ENCODE measurements around the gene AGBL3.

DNA sequence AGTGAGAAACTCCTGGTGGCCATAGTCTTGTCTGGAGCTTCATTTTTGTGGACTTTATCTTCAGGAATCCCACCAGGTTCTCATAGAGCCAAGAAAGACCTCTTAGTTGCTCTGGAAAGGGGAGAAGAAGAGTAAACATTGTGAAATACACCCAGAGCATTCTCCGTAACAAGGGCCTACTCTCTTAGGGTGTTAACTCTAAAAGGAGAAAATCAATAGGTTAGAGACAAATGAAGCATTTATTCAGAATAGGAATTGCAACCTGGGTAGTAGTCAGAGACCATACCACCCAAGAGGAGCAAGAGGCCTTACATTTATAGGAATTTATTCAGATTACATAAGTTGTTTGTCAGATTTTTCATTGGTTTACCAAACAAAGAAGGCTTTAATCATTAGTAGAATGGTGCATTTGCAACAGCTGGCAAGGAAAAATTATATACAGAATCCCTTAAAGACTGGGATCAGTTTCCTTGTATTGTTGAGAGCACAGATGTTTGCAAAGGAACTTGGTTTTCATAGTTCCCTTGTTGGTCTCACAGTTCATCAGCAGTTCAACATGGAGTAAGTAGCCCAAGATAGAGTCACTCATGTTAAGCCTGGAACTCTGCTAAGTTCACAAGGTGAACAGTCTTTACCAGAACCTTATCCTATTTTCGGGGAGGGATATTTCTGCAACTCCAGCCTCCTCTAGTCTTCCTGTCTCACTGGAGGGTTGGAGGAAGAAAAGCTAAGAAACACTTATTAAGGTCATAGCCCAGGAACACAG is 108.3 kb downstream of the AGBL3 start:
- no peak for TF ChIP-seq POLR2A (IDR thresholded peaks at IDR 0.05; ENCODE audit: low read length)
- no peak for TF ChIP-seq GATA1 (IDR thresholded peaks at IDR 0.05; ENCODE audit: low read depth, low read length)
